Activated T-helper 2 cell treated with anti-CD3 and anti-CD28 coated beads, Interferon-gamma antibody, Interleukin-2, Interleukin-4, amounts not matched to agents 10 μg/mL and 5 μg/mL and 100 μg/mL, durations not matched to agents 14 hours and 24 hours and 36 hours (primary cell): Measurements from ENCODE around the gene SSR4. TPM values are rescaled to one million over a fixed set of nuclear protein-coding genes. Genes with fewer than 3 reads are reported as not detected.
"Not testable (repeated sequence)": the region's sequence is repeated elsewhere in the genome, so short reads cannot be mapped to it uniquely, and the experiment has no call there.

Experiments used
- DNase-seq: peaks from one replicate; pipeline ENCODE4 v3.0.0; 2021; ENCODE audit warnings: low spot score
- H3K27ac Mint-ChIP-seq: one replicate; pipeline ENCODE4 v1.8.0; 2021; ENCODE audit warnings: mixed read lengths
- H3K27me3 Mint-ChIP-seq: one replicate; pipeline ENCODE4 v1.8.0; 2021; ENCODE audit warnings: low read depth, mixed read lengths
- H3K36me3 Mint-ChIP-seq: one replicate; pipeline ENCODE4 v1.8.0; 2021; ENCODE audit warnings: low read depth, mixed read lengths
- H3K4me1 Mint-ChIP-seq: one replicate; pipeline ENCODE4 v1.8.0; 2021; ENCODE audit warnings: low read depth, mixed read lengths
- H3K4me3 Mint-ChIP-seq: one replicate; pipeline ENCODE4 v1.8.0; 2021; ENCODE audit warnings: low read depth, mild to moderate bottlenecking, moderate library complexity, mixed read lengths
- H3K9me3 Mint-ChIP-seq: one replicate; pipeline ENCODE4 v1.8.0; 2021; ENCODE audit warnings: mixed read lengths
- intact Hi-C: fragments of 100-400 bp; cut with micrococcal nuclease; formaldehyde crosslinking; loops from one replicate; pipeline ENCODE4 v1.15.1; 2023
- total RNA-seq: library from RNA; stranded (reverse); gene quantifications from 2 replicates; pipeline ENCODE4 v1.2.3, GENCODE V29; 2022

Gene SSR4
- 282 and 303 TPM in 2 replicates for total RNA-seq

DNA sequence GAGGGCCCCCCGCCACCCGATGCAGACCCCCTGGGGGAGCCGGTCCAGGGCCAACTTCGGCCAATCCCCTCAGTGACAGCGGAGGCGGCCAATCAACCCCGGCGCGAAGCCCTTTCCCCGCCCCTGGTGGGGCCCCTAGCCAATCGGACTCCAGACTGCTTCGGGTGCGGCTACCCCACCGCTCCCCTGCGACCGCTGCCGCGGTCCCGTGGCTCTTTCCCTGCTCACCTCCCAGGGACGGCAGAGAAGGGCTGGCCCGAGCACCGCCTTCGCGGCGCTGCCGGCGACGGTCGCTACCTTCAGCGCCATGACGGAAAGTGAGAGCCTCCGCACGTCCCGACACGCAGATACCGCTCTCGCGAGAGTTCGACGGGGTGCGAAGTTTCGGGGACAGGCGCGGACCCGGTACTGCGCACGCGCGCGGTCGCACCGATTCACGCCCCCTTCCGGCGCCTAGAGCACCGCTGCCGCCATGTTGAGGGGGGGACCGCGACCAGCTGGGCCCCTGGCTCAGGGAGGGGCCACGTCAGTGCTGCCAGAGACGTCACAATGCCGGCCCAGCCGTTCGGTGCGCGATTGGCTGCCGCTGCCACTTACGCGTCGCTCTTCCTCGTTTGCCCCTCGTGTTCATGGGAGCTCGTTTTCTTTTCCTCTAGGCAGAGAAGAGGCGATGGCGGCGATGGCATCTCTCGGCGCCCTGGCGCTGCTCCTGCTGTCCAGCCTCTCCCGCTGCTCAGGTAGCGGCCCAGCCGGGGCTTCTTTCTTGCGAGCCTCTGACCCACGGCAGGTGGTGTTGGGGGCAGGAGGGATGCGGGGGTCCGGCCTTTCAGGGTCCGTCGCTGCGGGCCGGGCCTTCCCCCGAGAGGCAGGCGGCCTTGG, at the start of gene SSR4, which contains the start of gene IDH3G:
Gene SSR4, plus strand, starts transcription at position 651 of the 879 bp plus-strand sequence. Its CDS starts 20 bp downstream, at position 671.
Gene IDH3G, minus strand, starts transcription at position 358 of the 879 bp plus-strand sequence. Its CDS starts 49 bp downstream, at position 309.
- Mint-ChIP-seq H3K36me3 (peaks cover 39% of the 10 kb centered on the region), H3K4me3 (peak within 1 kb of the TSS; percentile 97), H3K4me1 (peaks cover 9% of the 10 kb centered on the region), H3K9me3 (no peaks in the 10 kb centered on the region), H3K27me3 (no peaks in the 10 kb centered on the region), H3K27ac (peak within 1 kb of the TSS; percentile 93)
- intact Hi-C loops: loop anchor here (1.0 kb wide), 2 partner anchors 70 to 134 kb away; partner anchors contain the start of genes ABCD1 and BCAP31
- DNase-seq: peak; percentile 91

DNA sequence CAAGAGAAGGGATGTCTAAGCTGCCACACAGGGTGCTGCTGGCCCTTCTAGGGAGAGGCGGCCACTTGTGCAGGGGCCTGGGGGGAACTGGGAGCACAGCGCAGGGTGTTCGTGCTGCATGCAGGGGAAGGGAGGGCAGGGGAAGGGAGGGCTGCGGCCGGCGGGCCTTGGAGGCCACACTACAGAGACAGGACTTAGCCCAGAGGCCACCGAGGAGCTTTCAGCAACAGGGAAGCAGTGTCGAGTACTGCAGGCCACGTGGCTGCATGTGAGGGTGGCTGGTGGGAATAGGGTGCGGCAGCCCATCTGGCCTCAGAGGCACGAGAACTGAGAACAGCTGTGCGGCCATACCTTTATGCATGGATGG, 49.4 kb upstream of the SSR4 start:
- DNase-seq, H3K36me3 Mint-ChIP-seq, H3K27ac Mint-ChIP-seq, H3K9me3 Mint-ChIP-seq, intact Hi-C loops, H3K4me3 Mint-ChIP-seq: not testable (repeated sequence)
- Mint-ChIP-seq H3K27me3 (peaks cover 12% of the 10 kb centered on the region), H3K4me1 (peaks cover 10% of the 10 kb centered on the region)

DNA sequence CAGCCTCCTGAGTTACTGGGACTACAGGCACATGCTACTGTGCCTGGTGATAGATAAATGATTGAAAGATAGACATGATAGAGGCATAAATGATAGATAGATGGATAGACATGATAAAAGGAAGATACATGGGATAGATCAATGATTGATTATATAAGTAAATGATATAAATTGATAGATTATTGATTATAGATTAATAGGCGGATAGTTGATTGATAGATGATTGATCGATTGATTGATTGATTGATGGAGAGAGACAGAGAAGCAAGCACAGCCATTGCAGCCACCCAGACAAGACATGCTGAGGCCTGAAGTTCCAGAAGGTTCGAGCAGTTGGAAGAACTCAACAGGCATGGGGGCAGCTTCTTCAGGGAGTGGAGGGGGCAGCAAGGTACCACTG, 48.1 kb upstream of the SSR4 start:
- DNase-seq: no peak

DNA sequence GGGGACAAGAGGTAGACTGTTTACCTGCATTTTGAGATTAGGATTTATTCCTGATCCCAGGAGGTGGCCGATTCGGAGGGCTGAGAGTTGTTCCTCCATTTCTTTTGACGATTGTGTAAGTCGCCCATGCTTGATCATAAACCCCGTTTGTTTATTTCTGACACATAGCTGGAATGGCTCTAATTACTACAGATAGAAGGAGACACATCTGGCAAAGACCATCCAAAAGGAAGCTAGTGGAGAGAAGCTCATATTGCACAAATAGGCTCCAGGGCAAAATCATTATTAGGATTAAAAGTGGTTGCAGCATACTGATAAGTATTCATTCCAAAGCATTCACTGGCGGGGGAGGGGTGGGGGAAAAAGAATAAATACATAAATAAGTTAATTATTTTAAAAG, 47.5 kb upstream of the SSR4 start:
- H3K27me3 Mint-ChIP-seq: peaks cover 13% of the 10 kb centered on the region
- H3K27ac Mint-ChIP-seq, H3K4me1 Mint-ChIP-seq, intact Hi-C loops, H3K36me3 Mint-ChIP-seq, H3K4me3 Mint-ChIP-seq, H3K9me3 Mint-ChIP-seq, DNase-seq: not testable (repeated sequence)

More for the DNA sequence above, 48.1 kb upstream of the SSR4 start:
- no peaks in the 10 kb centered on the region for H3K36me3 Mint-ChIP-seq
- no peak overlapping the region for H3K4me3 Mint-ChIP-seq
- H3K9me3 Mint-ChIP-seq: no peaks in the 10 kb centered on the region
- peaks cover under 1% of the 10 kb centered on the region for H3K4me1 Mint-ChIP-seq
- intact Hi-C loops: no loop called here
- H3K27ac Mint-ChIP-seq: no peak overlapping the region
- peaks cover 13% of the 10 kb centered on the region for H3K27me3 Mint-ChIP-seq

DNA sequence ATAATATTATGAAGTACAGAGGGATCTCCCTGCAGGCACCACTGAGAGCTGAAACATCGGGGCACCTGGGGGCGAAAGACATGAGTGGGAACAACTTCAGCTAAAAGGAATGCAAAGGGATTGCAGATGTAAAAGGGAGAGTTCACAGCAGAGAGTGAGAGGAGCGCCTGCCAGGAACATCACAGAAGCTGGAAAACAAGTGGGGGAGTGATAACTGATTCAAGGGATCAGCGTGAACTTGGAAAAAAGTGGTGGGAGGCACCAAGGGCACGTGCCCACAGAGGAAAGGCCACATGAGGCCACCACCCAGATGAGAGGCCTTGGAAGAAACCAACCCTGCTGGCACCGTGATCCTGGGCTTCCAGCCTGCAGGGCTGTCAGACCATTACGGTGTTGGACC, 45.5 kb upstream of the SSR4 start:
- H3K9me3 Mint-ChIP-seq, intact Hi-C loops, H3K4me1 Mint-ChIP-seq, H3K4me3 Mint-ChIP-seq, H3K27ac Mint-ChIP-seq, H3K36me3 Mint-ChIP-seq, DNase-seq: not testable (repeated sequence)
- H3K27me3 Mint-ChIP-seq: peaks cover 13% of the 10 kb centered on the region

DNA sequence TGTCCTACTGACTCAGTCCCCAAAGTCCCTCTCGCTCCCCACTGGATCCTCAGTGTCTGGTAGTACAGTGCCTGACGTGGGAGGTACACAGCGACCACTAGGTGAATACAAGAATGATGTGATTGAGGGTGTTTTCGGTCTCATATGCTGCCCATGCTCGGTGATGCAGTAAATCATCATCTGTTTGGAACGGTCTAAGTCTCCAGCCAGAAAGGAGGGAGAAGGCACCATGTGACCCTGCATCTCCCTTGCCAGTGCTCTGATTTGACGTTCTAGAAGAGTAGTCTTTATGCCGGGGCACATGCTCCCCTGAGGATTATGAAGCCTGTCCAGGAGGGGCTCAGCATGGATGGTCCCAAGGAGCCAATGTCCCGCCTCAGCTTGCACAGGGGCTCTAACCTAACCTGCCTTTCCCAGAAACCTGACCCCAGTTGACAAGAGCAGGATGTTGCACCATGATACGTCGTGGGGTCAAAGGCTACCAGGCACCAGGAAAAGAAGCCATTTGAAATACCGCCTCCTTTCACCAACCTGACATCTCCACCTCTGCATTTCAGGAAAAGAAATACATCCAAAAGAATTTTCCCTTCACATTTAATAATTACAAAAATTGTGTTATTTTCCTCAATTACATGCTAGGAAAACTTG, 44.2 kb upstream of the SSR4 start:
- Mint-ChIP-seq H3K27ac (no peak overlapping the region), H3K27me3 (peaks cover 13% of the 10 kb centered on the region), H3K4me1 (peaks cover 2% of the 10 kb centered on the region), H3K4me3 (no peak overlapping the region), H3K9me3 (no peaks in the 10 kb centered on the region), H3K36me3 (no peaks in the 10 kb centered on the region)
- intact Hi-C loops: no loop called here
- DNase-seq: no peak

DNA sequence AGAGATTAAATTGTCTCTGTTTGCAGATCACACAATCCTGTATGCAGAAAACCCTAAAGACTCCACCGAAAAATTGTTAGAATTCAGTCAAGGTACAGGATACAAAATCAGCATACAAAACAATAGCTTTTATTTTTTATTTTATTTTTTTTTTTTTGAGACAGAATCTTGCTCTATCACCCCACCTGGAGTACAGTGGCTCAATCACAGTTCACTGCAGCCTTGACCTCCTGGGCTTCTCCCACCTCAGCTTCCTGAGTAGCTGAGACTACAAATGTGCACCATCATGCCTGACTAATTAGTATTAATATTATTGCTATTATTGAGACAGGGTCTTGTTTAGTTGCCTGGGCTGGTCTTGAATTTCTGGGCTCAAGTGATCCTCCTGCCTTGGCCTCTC, 39.3 kb upstream of the SSR4 start:
- Mint-ChIP-seq H3K27ac (no peak overlapping the region), H3K4me3 (no peak overlapping the region), H3K27me3 (peaks cover 7% of the 10 kb centered on the region), H3K9me3 (no peaks in the 10 kb centered on the region), H3K36me3 (no peaks in the 10 kb centered on the region), H3K4me1 (peaks cover 2% of the 10 kb centered on the region)
- intact Hi-C loops: no loop called here
- no peak for DNase-seq

DNA sequence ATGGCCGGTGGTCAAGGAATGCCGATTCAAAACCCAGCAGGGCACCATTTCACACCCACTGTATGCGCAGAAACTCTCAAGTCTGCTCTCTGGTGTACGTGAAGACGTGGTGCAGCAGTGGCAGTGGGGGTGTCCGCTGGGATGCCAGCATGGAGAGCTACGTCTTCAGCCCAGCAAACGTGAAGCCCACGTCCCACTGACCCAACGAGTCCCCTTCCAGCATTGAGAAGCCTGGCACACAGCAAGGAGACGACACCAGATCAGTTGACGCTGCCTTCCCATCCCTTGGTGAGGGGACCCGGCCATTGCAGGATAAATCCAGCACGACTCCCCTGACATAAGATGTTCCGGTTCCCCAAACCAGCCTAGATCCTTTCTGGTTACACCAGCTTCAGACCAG, 32.6 kb upstream of the SSR4 start:
- intact Hi-C loops: loop anchor here (10.0 kb wide), 1 partner anchor 163 kb away; the partner anchor contains the start of gene ARHGAP4
- H3K27me3 Mint-ChIP-seq: peaks cover 3% of the 10 kb centered on the region

DNA sequence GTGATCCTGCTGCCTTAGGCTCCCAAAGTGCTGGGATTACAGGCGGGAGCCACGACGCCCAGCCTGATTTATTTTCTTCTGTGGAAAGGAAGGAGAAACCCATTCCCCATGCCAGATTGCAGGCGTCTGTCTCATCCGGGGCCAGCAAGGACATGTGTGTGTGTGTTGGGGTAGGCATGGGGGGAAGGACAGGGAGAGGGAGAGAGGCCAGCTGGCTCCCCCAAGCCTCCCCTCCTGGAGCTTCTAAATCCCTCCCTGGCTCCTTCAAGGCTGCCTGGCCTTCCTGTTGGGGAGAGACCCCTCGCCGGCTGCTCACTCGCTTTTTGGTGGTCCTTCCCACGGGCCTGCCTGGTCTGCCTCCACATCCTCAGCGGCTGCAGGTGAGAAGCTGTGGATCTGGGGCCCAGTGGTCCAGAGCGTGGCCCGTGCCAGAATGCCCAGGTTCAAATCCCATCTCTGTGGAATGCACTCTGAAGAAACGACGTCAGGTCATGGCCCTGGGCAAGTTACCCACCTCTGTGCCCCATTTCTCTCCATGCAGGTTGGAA, 31.8 kb upstream of the SSR4 start:
- Mint-ChIP-seq H3K27ac (no peak overlapping the region), H3K27me3 (peaks cover under 1% of the 10 kb centered on the region), H3K4me3 (no peak overlapping the region), H3K36me3 (no peaks in the 10 kb centered on the region), H3K4me1 (peaks cover 4% of the 10 kb centered on the region), H3K9me3 (no peaks in the 10 kb centered on the region)
- intact Hi-C loops: loop anchor here (10.0 kb wide), 1 partner anchor 162 kb away; the partner anchor contains the start of gene ARHGAP4
- no peak for DNase-seq

More for the DNA sequence above, 32.6 kb upstream of the SSR4 start:
- peaks cover 3% of the 10 kb centered on the region for H3K4me1 Mint-ChIP-seq
- H3K9me3 Mint-ChIP-seq: no peaks in the 10 kb centered on the region
- H3K36me3 Mint-ChIP-seq: no peaks in the 10 kb centered on the region
- no peak overlapping the region for H3K4me3 Mint-ChIP-seq
- no peak overlapping the region for H3K27ac Mint-ChIP-seq
- DNase-seq: no peak

DNA sequence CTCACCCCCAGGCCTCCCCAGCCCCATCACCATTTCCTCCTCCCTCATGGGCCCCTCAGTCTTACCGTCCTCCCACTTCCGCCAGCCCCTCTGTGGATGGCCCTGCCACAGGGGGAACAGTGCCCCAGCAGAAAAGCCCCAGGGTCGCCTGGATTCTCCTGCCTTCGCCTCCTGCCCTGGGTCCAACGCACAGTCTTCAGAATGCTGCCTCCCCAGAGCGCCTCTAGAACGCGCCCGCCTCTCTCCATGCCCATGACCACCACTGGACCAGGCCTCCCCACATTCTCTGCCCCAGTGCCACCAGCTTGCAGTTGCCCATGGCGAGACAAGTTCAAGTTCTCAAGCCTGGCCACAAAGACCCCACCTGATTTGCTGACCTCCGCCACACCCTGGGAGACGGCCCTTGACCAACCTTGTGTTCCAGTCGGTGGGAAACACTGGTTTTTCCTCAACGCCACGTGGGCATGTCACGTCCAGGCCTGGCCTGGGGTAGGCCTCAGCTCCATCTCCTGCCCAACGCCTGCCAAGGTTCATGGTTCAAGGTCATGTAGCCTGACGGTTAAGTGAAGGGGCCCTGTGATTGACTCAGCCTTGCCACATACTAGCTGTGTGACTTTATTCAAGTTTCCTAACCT, 31.1 kb upstream of the SSR4 start:
- intact Hi-C loops: loop anchor here (10.0 kb wide), 1 partner anchor 161 kb away; the partner anchor contains the start of gene ARHGAP4
- H3K36me3 Mint-ChIP-seq: no peaks in the 10 kb centered on the region
- peaks cover 4% of the 10 kb centered on the region for H3K4me1 Mint-ChIP-seq
- no peak overlapping the region for H3K27ac Mint-ChIP-seq
- no peak overlapping the region for H3K4me3 Mint-ChIP-seq
- no peaks in the 10 kb centered on the region for H3K27me3 Mint-ChIP-seq
- no peak for DNase-seq
- no peaks in the 10 kb centered on the region for H3K9me3 Mint-ChIP-seq

DNA sequence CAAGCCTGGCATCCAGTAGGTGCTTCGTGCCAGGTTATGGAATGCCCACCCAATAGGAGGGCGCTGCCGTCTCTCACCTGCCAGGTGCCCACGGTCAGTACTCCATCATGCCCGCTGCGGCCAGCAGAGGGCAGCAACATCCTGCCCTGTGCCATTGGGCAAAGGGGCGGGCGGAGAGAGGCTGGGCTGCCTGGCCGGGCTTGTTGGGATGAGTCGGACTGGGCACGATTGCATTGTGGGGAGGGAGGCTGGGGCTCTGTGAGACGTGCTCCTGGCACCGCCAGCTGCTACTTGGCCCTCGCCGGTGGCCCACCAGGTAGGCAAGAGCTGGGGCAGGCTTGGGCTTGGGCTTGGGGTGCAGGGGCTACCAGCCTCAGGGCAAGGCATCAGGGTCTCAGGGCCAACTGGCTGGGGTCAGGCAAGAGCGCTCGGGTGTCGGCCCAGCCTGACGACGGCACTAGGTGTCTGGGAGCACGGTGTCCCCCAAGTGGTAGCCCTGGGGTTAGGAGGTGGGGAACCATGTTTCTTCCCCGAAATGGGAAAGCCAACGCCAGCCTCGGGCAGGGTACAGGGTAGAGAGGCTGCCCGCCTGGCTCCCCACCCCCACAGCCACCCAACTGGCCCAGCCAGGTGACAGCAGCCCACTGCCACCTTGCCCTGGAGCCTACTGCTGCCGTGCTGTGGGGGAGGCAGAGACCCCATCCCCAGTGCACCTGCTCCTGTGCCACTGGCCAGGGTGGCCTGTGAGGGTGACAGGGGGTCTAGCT, 30.3 kb upstream of the SSR4 start, which contains the start of gene PLXNB3:
Gene PLXNB3, plus strand, starts transcription at position 261 of the 767 bp plus-strand sequence. CDS start 1,287 bp downstream, outside the sequence.
- intact Hi-C loops: loop anchor here (10.0 kb wide), 1 partner anchor 161 kb away; the partner anchor contains the start of gene ARHGAP4
- Mint-ChIP-seq H3K4me1 (peaks cover 4% of the 10 kb centered on the region), H3K27ac (no peak within 1 kb of the TSS), H3K9me3 (no peaks in the 10 kb centered on the region), H3K4me3 (no peak within 1 kb of the TSS), H3K27me3 (no peaks in the 10 kb centered on the region), H3K36me3 (no peaks in the 10 kb centered on the region)
- peak; percentile 49 for DNase-seq

DNA sequence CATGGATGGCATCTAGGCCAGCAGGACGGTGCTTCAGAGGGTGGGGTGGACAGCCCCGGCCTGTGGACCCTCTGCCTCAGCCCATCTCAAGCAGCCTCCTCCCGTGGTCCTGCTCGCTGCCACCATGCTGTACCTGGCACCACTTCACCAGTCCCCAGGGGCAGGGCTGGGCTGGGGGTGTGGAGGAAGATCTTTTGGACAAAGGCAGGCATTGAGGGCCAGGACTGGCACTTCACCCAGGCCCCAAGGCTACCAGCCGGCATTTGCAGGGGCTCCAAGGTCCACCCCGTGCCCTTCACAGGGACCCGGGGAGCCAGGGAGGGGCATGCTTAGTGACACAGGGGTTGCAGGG, 29.7 kb upstream of the SSR4 start:
- Mint-ChIP-seq H3K36me3 (no peaks in the 10 kb centered on the region), H3K4me1 (peaks cover 4% of the 10 kb centered on the region), H3K27ac (no peak overlapping the region), H3K9me3 (no peaks in the 10 kb centered on the region), H3K4me3 (no peak overlapping the region), H3K27me3 (no peaks in the 10 kb centered on the region)
- no peak for DNase-seq
- intact Hi-C loops: loop anchor here (10.0 kb wide), 1 partner anchor 160 kb away; the partner anchor contains the start of gene ARHGAP4
